Activated B cell treated with CpG ODN at 0.5 μM for 24 hours (primary cell): ENCODE measurements around the gene TLR8. TPM values are rescaled to one million over a fixed set of nuclear protein-coding genes. Genes with fewer than 3 reads are reported as not detected.

Experiments
- ATAC-seq: fragments of 200-7000 bp; cut with Tn5 transposase; one replicate; pipeline ENCODE4 v1.10.0; 2021; ENCODE audit warnings: low read depth, mild to moderate bottlenecking, moderate library complexity
- CTCF ChIA-PET: fragments of 350-600 bp; sonication (Branson Sonifier 250); formaldehyde crosslinking; loops from one replicate; lab custom pipeline; 2021; ENCODE audit warnings: antibody characterized with exemption; lab: Charles Lee
- POLR2A ChIA-PET: fragments of 350-600 bp; sonication (Branson Sonifier 250); formaldehyde crosslinking; loops from one replicate; lab custom pipeline; 2021; ENCODE audit warnings: antibody characterized with exemption; lab: Charles Lee
- DNase-seq: peaks from one replicate; pipeline ENCODE4 v3.0.0; 2022
- H3K27ac Mint-ChIP-seq: one replicate; pipeline ENCODE4 v1.8.0; 2020; ENCODE audit warnings: mixed read lengths
- H3K27me3 Mint-ChIP-seq: one replicate; pipeline ENCODE4 v1.8.0; 2021; ENCODE audit warnings: mixed read lengths
- H3K36me3 Mint-ChIP-seq: one replicate; pipeline ENCODE4 v1.8.0; 2021; ENCODE audit warnings: low read depth, mixed read lengths
- H3K4me1 Mint-ChIP-seq: one replicate; pipeline ENCODE4 v1.8.0; 2021; ENCODE audit warnings: mixed read lengths
- H3K4me3 Mint-ChIP-seq: one replicate; pipeline ENCODE4 v1.8.0; 2020; ENCODE audit warnings: mild to moderate bottlenecking, mixed read lengths
- H3K9me3 Mint-ChIP-seq: one replicate; pipeline ENCODE4 v1.8.0; 2020; ENCODE audit warnings: mixed read lengths
- CTCF ChIP-seq: fragments of 200-600 bp; IDR thresholded peaks from one replicate; pipeline ENCODE4 v1.8.0; 2022; ENCODE audit warnings: antibody characterized with exemption, mild to moderate bottlenecking
- intact Hi-C: fragments of 100-400 bp; cut with micrococcal nuclease; formaldehyde crosslinking; loops from one replicate; pipeline ENCODE4 v1.15.1; 2024
- total RNA-seq: library from RNA; stranded (reverse); gene quantifications from 2 replicates; pipeline ENCODE4 v1.2.3, GENCODE V29; 2022

TLR8 gene
- total RNA-seq, 1 donor from 2014 or later, result 0.22 TPM

GRCh38 chrX:12956704-12957534 is 50.5 kb downstream of the TLR8 start:
- TF ChIP-seq CTCF, result no peak
- DNase-seq (no peak), ATAC-seq (peak; percentile 74)
- ChIA-PET POLR2A (interaction anchor here (0.5 to 14.8 kb wide), 20 partner anchors 9 to 531 kb away, joined by 3 to 931 read pairs (median 7); partner anchors contain the start of gene TMSB4X), CTCF (interaction anchor here (1.4 to 3.3 kb wide), 6 partner anchors 10 to 531 kb away, joined by 3 to 23 read pairs (median 11); partner anchors contain the start of gene TMSB4X)
- Mint-ChIP-seq H3K4me1 (peaks cover 80% of the 10 kb centered on the region), H3K27ac (peak overlapping the region; percentile 96), H3K9me3 (no peaks in the 10 kb centered on the region), H3K36me3 (no peaks in the 10 kb centered on the region), H3K27me3 (no peaks in the 10 kb centered on the region), H3K4me3 (peak overlapping the region; percentile 79)
- intact Hi-C loops, result loop anchor here (1.0 to 5.0 kb wide), 2 partner anchors 16 to 775 kb away; partner anchors contain the start of genes OFD1 and TRAPPC2

- Mint-ChIP-seq H3K4me1 (peaks cover 76% of the 10 kb centered on the region), H3K27ac (peak overlapping the region; percentile 92), H3K9me3 (no peaks in the 10 kb centered on the region), H3K36me3 (no peaks in the 10 kb centered on the region), H3K27me3 (no peaks in the 10 kb centered on the region), H3K4me3 (peak overlapping the region; percentile 63)
- DNase-seq (no peak), ATAC-seq (no peak)
- ChIA-PET POLR2A (interaction anchor here (1.0 to 14.8 kb wide), 10 partner anchors 8 to 530 kb away, joined by 3 to 931 read pairs (median 16); partner anchors contain the start of gene TMSB4X), CTCF (interaction anchor here (0.6 to 3.3 kb wide), 5 partner anchors 10 to 134 kb away, joined by 3 to 12 read pairs (median 3); no protein-coding TSS in a partner anchor)
- intact Hi-C loops, result loop anchor here (5.0 kb wide), 1 partner anchor 774 kb away; the partner anchor contains the start of genes OFD1 and TRAPPC2
- no peak for TF ChIP-seq CTCF
Measured at GRCh38 chrX:12958059-12958458, 51.6 kb downstream of the TLR8 start.

GRCh38 chrX:12958461-12958860 is 52.0 kb downstream of the TLR8 start:
- Mint-ChIP-seq H3K27me3 (no peaks in the 10 kb centered on the region), H3K4me1 (peaks cover 72% of the 10 kb centered on the region), H3K36me3 (no peaks in the 10 kb centered on the region), H3K9me3 (no peaks in the 10 kb centered on the region), H3K4me3 (no peak overlapping the region), H3K27ac (no peak overlapping the region)
- ATAC-seq (no peak), DNase-seq (no peak)
- TF ChIP-seq CTCF, result no peak
- intact Hi-C loops, result loop anchor here (5.0 kb wide), 1 partner anchor 774 kb away; the partner anchor contains the start of genes OFD1 and TRAPPC2
- CTCF ChIA-PET, result interaction anchor here (1.0 to 3.3 kb wide), 4 partner anchors 11 to 134 kb away, joined by 3 to 12 read pairs (median 4); no protein-coding TSS in a partner anchor
- POLR2A ChIA-PET, result interaction anchor here (1.8 to 14.8 kb wide), 7 partner anchors 8 to 133 kb away, joined by 7 to 931 read pairs (median 22); partner anchors contain the start of gene TMSB4X

- Mint-ChIP-seq H3K27me3 (no peaks in the 10 kb centered on the region), H3K4me1 (peaks cover 55% of the 10 kb centered on the region), H3K36me3 (no peaks in the 10 kb centered on the region), H3K27ac (peak overlapping the region; percentile 41), H3K9me3 (no peaks in the 10 kb centered on the region), H3K4me3 (no peak overlapping the region)
- TF ChIP-seq CTCF, result no peak
- ChIA-PET POLR2A (interaction anchor here (0.9 kb wide), 1 partner anchor 9 kb away, joined by 4 read pairs; no protein-coding TSS in a partner anchor), CTCF (interaction anchor here (1.4 kb wide), 2 partner anchors 14 to 131 kb away, joined by 3 to 4 read pairs; no protein-coding TSS in a partner anchor)
- intact Hi-C loops, result no loop called here
- ATAC-seq (no peak), DNase-seq (no peak)
Measured at GRCh38 chrX:12961196-12961718, 54.8 kb downstream of the TLR8 start.
